A673 (cell line): ENCODE data around the gene MEGF6. TPM values are rescaled to one million over a fixed set of nuclear protein-coding genes. Genes with fewer than 3 reads are reported as not detected.

ENCODE experiments used
- BruUV-seq: library from RNA; stranded (reverse); fragments of 400-500 nt; replicated peaks from 2 replicates; lab custom pipeline; 2021; lab: Mats Ljungman, UMichigan
- CTCF ChIA-PET: fragments of 300-600 bp; sonication (Branson Sonifier 250); formaldehyde crosslinking; loops from one replicate; lab custom pipeline; 2022; ENCODE audit warnings: antibody characterized with exemption; lab: Charles Lee
- POLR2A ChIA-PET: fragments of 300-600 bp; sonication (Branson Sonifier 250); formaldehyde crosslinking; loops from one replicate; lab custom pipeline; 2022; ENCODE audit warnings: antibody characterized with exemption; ENCODE audit not compliant: low non-redundant PET; lab: Charles Lee
- DNase-seq: peaks from one replicate; pipeline ENCODE4 v3.0.0-alpha.2; 2015; ENCODE audit warnings: low spot score
- H3K27ac ChIP-seq: fragments of 200-600 bp; sonication (generic); 2 replicates; pipeline ENCODE4 v1.5.1; 2016; ENCODE audit warnings: mixed run types, low read depth, mild to moderate bottlenecking, mixed read lengths, antibody characterized with exemption, low read length; ENCODE audit not compliant: poor library complexity, severe bottlenecking
- H3K27me3 ChIP-seq: fragments of 200-600 bp; sonication (generic); replicated peaks from 2 replicates; pipeline ENCODE4 v1.6.1; 2017; ENCODE audit warnings: mixed run types, low read depth, mild to moderate bottlenecking, mixed read lengths, antibody characterized with exemption, low read length; ENCODE audit not compliant: insufficient read depth, poor library complexity
- H3K36me3 ChIP-seq: fragments of 200-600 bp; sonication (generic); 2 replicates; pipeline ENCODE4 v1.6.1; 2016; ENCODE audit warnings: mixed run types, mild to moderate bottlenecking, mixed read lengths, antibody characterized with exemption, low read length; ENCODE audit not compliant: insufficient read depth, poor library complexity, severe bottlenecking
- H3K4me1 ChIP-seq: fragments of 200-600 bp; sonication (generic); 2 replicates; pipeline ENCODE4 v1.6.1; 2017; ENCODE audit warnings: mixed run types, mild to moderate bottlenecking, mixed read lengths, antibody characterized with exemption, low read length; ENCODE audit not compliant: insufficient read depth, poor library complexity, severe bottlenecking
- H3K4me3 ChIP-seq: fragments of 200-600 bp; sonication (generic); 2 replicates; pipeline ENCODE4 v1.5.1; 2016; ENCODE audit warnings: low read depth, mixed run types, mild to moderate bottlenecking, mixed read lengths, low read length; ENCODE audit not compliant: poor library complexity, severe bottlenecking
- H3K9me3 ChIP-seq: fragments of 200-600 bp; sonication (generic); 2 replicates; pipeline ENCODE4 v1.6.1; 2016; ENCODE audit warnings: mixed run types, low read depth, mild to moderate bottlenecking, mixed read lengths, antibody characterized with exemption, low read length; ENCODE audit not compliant: poor library complexity, severe bottlenecking
- CTCF ChIP-seq: fragments of 300-800, 200-600 bp; sonication (generic); conservative IDR thresholded peaks from 2 replicates; pipeline ENCODE4 v1.5.1; 2017; ENCODE audit warnings: low read depth, mild to moderate bottlenecking, antibody characterized with exemption, low read length, moderate library complexity, mixed read lengths
- EZH2 ChIP-seq: fragments of 200-600 bp; sonication (generic); IDR thresholded peaks from 2 replicates; pipeline ENCODE4 v1.6.1; 2017; ENCODE audit warnings: borderline replicate concordance, low read depth, mild to moderate bottlenecking, mixed read lengths, antibody characterized with exemption, low read length; ENCODE audit not compliant: poor library complexity, severe bottlenecking
- intact Hi-C: fragments of 100-400 bp; cut with micrococcal nuclease; formaldehyde crosslinking; loops from one replicate; pipeline ENCODE4 v1.10.0; 2022; ENCODE audit not compliant: unreplicated experiment
- total RNA-seq: library from RNA; stranded (reverse); gene quantifications from 2 replicates; pipeline ENCODE4 v1.2.3, GENCODE V29; 2021

The MEGF6 gene
- total RNA-seq, 1 experiment from 2014 or later, result 2.8 TPM

- POLR2A ChIA-PET, result no interaction called here
- intact Hi-C loops, result no loop called here
- BruUV-seq, result no TSS peak
- Histone ChIP-seq H3K4me1 (no peaks in the 10 kb centered on the region), H3K4me3 (no peak overlapping the region), H3K9me3 (peaks cover 1% of the 10 kb centered on the region), H3K36me3 (no peaks in the 10 kb centered on the region), H3K27ac (no peak overlapping the region), H3K27me3 (no peaks in the 10 kb centered on the region)
- CTCF ChIA-PET, result no interaction called here
- TF ChIP-seq EZH2 (no peak), CTCF (no peak)
- no peak for DNase-seq
Observed at GRCh38 chr1:3579626-3580025, 31.7 kb downstream of the MEGF6 start.

- no peak overlapping the region for H3K27ac ChIP-seq
- H3K4me1 ChIP-seq, result no peaks in the 10 kb centered on the region
- BruUV-seq, result no TSS peak
- no peaks in the 10 kb centered on the region for H3K27me3 ChIP-seq
- no peak overlapping the region for H3K4me3 ChIP-seq
- CTCF ChIA-PET, result no interaction called here
- intact Hi-C loops, result no loop called here
- H3K36me3 ChIP-seq, result no peaks in the 10 kb centered on the region
- TF ChIP-seq EZH2 (no peak), CTCF (no peak)
- no peaks in the 10 kb centered on the region for H3K9me3 ChIP-seq
- DNase-seq, result no peak
- POLR2A ChIA-PET, result no interaction called here
Observed at GRCh38 chr1:3578906-3579305, 32.4 kb downstream of the MEGF6 start.

- ChIA-PET CTCF (interaction anchor here (0.9 kb wide), 1 partner anchor 41 kb away, joined by 3 read pairs; no protein-coding TSS in a partner anchor), POLR2A (no interaction called here)
- no peak overlapping the region for H3K27ac ChIP-seq
- H3K27me3 ChIP-seq, result no peaks in the 10 kb centered on the region
- no peaks in the 10 kb centered on the region for H3K4me1 ChIP-seq
- no TSS peak for BruUV-seq
- DNase-seq, result no peak
- intact Hi-C loops, result no loop called here
- no peaks in the 10 kb centered on the region for H3K36me3 ChIP-seq
- no peaks in the 10 kb centered on the region for H3K9me3 ChIP-seq
- H3K4me3 ChIP-seq, result no peak overlapping the region
- TF ChIP-seq CTCF (no peak), EZH2 (no peak)
Observed at GRCh38 chr1:3578433-3578805, 32.9 kb downstream of the MEGF6 start.
